ENCODE data around the gene NUTM1.
A peak's percentile ranks its signal among the peaks of the same experiment; 100 is the strongest.
"Not testable (repeated sequence)": the region's sequence is repeated elsewhere in the genome, so short reads cannot be mapped to it uniquely, and the experiment has no call there.

Gene NUTM1

DNA sequence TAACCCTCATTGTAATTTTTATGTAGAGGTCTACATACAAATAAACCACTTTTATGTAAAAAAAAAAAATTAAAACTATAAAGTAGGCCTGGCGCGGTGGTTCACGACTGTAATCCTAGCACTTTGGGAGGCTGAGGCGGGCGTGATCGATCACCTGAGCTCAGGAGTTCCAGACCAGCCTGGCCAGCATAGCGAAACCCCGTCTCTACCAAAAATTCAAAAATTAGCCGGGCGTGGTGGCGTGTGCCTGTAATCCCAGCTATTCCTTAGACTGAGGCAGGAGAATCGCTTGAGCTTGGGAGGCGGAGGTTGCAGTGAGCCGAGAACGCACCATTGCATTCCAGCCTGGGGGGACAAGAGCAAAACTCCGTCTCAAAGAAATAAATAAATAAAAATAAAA lies 4.8 kb upstream of the NUTM1 start:
- H2AFZ ChIP-seq (ENCODE audit: low read length): no peak overlapping the region; the same call in 1 of the 2 replicates
- peaks cover 12% of the 10 kb centered on the region for H4K20me1 ChIP-seq (ENCODE audit: insufficient read depth, low read length, poor library complexity, severe bottlenecking)
- H3K4me2 ChIP-seq (ENCODE audit: low read depth, low read length, poor library complexity, severe bottlenecking): peak overlapping the region; percentile 75
- no peak for TF ChIP-seq EZH2phosphoT487 (IDR thresholded peaks at IDR 0.05; ENCODE audit: borderline replicate concordance)
- TF ChIP-seq, protein P1, sequence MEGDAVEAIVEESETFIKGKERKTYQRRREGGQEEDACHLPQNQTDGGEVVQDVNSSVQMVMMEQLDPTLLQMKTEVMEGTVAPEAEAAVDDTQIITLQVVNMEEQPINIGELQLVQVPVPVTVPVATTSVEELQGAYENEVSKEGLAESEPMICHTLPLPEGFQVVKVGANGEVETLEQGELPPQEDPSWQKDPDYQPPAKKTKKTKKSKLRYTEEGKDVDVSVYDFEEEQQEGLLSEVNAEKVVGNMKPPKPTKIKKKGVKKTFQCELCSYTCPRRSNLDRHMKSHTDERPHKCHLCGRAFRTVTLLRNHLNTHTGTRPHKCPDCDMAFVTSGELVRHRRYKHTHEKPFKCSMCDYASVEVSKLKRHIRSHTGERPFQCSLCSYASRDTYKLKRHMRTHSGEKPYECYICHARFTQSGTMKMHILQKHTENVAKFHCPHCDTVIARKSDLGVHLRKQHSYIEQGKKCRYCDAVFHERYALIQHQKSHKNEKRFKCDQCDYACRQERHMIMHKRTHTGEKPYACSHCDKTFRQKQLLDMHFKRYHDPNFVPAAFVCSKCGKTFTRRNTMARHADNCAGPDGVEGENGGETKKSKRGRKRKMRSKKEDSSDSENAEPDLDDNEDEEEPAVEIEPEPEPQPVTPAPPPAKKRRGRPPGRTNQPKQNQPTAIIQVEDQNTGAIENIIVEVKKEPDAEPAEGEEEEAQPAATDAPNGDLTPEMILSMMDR (conservative IDR thresholded peaks at IDR 0.05; ENCODE audit: low read length): no peak
- peaks cover 85% of the 10 kb centered on the region for H3K79me2 ChIP-seq (ENCODE audit: insufficient read depth, low read length)
- no peaks in the 10 kb centered on the region for H3K27me3 ChIP-seq (ENCODE audit: insufficient read depth, low read length, poor library complexity, severe bottlenecking)
- H3K9me3 ChIP-seq (ENCODE audit: insufficient read depth, low read depth, low read length): no peaks in the 10 kb centered on the region
- peak overlapping the region; percentile 84 for H3K4me3 ChIP-seq (ENCODE audit: low read length, poor library complexity, severe bottlenecking)
- peaks cover 56% of the 10 kb centered on the region for H3K4me1 ChIP-seq (ENCODE audit: insufficient read depth, low read length, poor library complexity, severe bottlenecking)
- peak overlapping the region; percentile 91 for H3K9ac ChIP-seq (ENCODE audit: low read depth, low read length, poor library complexity, severe bottlenecking)
- H3K9me2 ChIP-seq (replicated peaks; ENCODE audit: low read depth, low read length): no peaks in the 10 kb centered on the region
- no peaks in the 10 kb centered on the region for H3K36me3 ChIP-seq (ENCODE audit: insufficient read depth, low read length)
- H3F3A ChIP-seq (ENCODE audit: low read depth): peaks cover 17% of the 10 kb centered on the region

DNA sequence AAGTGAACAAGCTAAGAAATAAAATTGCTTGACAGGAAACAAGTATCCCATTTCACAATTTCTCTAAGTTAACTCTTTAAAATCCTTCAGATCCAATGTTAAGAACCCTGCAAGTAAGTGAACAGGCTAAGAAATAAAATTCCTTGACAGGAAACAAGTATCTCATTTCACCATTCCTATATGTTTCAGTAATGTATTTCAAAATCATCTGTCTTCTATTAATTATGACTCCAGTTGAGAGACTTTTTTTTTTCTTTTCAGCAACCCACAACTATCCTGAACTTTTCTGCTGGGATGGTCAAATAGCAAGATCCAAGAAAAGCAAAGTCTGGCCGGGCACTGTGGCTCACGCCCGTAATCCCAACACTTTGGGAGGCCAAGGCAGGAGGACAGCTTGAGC lies 3.2 kb upstream of the NUTM1 start:
- H4K20me1 ChIP-seq (ENCODE audit: insufficient read depth, low read length, poor library complexity, severe bottlenecking): peaks cover 12% of the 10 kb centered on the region
- peaks cover 69% of the 10 kb centered on the region for H3K79me2 ChIP-seq (ENCODE audit: insufficient read depth, low read length)
- peak overlapping the region; percentile 81 for H3K4me2 ChIP-seq (ENCODE audit: low read depth, low read length, poor library complexity, severe bottlenecking)
- H3K9ac ChIP-seq (ENCODE audit: low read depth, low read length, poor library complexity, severe bottlenecking): peak overlapping the region; percentile 20
- peaks cover 9% of the 10 kb centered on the region for H3F3A ChIP-seq (ENCODE audit: low read depth)
- no peaks in the 10 kb centered on the region for H3K9me2 ChIP-seq (replicated peaks; ENCODE audit: low read depth, low read length)
- no peaks in the 10 kb centered on the region for H3K36me3 ChIP-seq (ENCODE audit: insufficient read depth, low read length)
- peak overlapping the region; percentile 35 for H3K4me3 ChIP-seq (ENCODE audit: low read length, poor library complexity, severe bottlenecking)
- H3K4me1 ChIP-seq (ENCODE audit: insufficient read depth, low read length, poor library complexity, severe bottlenecking): peaks cover 47% of the 10 kb centered on the region
- no peaks in the 10 kb centered on the region for H3K27me3 ChIP-seq (ENCODE audit: insufficient read depth, low read length, poor library complexity, severe bottlenecking)
- H3K9me3 ChIP-seq (ENCODE audit: insufficient read depth, low read depth, low read length): no peaks in the 10 kb centered on the region
- TF ChIP-seq EZH2phosphoT487 (IDR thresholded peaks at IDR 0.05; ENCODE audit: borderline replicate concordance): no peak
- TF ChIP-seq, protein P1 (conservative IDR thresholded peaks at IDR 0.05; ENCODE audit: low read length): no peak
- H2AFZ ChIP-seq (ENCODE audit: low read length): no peak overlapping the region

DNA sequence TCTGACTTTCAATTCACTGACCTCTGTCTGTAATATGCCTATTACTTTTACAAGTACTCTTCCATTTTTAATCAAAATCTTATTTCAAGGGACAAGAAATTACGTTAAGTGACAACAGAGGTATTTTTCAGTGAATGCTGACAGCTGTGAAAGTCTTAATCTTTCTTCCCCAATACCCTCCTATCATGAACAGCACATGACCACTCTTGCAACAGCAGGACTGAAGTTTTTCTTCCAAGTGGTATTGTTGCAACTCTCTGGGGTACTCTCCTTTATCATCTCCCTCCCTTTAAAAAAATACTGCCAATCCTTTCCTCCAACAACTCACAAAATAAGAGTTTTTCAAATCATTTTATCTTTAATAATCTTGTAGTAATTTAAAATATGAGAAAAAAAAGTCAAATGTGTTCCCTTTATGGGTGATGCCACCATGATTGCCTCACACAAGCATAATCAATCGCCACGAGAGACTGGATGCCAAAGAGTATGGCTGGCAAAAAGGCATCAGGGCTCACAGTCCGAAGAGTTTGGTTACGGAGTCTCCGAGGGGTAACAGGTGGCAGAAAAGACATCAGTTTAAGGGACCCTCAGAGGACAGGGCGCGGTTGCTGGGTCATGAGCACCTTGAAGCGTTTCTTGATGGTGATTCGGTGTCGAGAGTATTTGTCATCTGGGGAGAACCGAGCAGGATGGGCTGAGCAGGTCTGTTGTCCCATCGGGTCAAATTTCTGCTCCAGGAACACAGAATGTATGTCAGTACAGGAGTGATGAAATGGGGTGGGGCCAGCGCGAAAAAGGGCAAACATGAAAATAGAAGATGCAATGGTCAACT lies 1.5 kb upstream of the NUTM1 start:
- no peaks in the 10 kb centered on the region for H3K36me3 ChIP-seq (ENCODE audit: insufficient read depth, low read length)
- peaks cover 36% of the 10 kb centered on the region for H3K4me1 ChIP-seq (ENCODE audit: insufficient read depth, low read length, poor library complexity, severe bottlenecking)
- H2AFZ ChIP-seq (ENCODE audit: low read length): no peak overlapping the region
- no peak for TF ChIP-seq EZH2phosphoT487 (IDR thresholded peaks at IDR 0.05; ENCODE audit: borderline replicate concordance)
- TF ChIP-seq, protein P1 (conservative IDR thresholded peaks at IDR 0.05; ENCODE audit: low read length): no peak
- H3F3A ChIP-seq (ENCODE audit: low read depth): no peaks in the 10 kb centered on the region
- peak overlapping the region; percentile 95 for H3K9ac ChIP-seq (ENCODE audit: low read depth, low read length, poor library complexity, severe bottlenecking)
- peak overlapping the region; percentile 81 for H3K4me2 ChIP-seq (ENCODE audit: low read depth, low read length, poor library complexity, severe bottlenecking)
- H3K9me2 ChIP-seq (replicated peaks; ENCODE audit: low read depth, low read length): no peaks in the 10 kb centered on the region
- no peaks in the 10 kb centered on the region for H3K9me3 ChIP-seq (ENCODE audit: insufficient read depth, low read depth, low read length)
- H3K4me3 ChIP-seq (ENCODE audit: low read length, poor library complexity, severe bottlenecking): peak overlapping the region; percentile 90
- H3K79me2 ChIP-seq (ENCODE audit: insufficient read depth, low read length): peaks cover 53% of the 10 kb centered on the region
- no peaks in the 10 kb centered on the region for H3K27me3 ChIP-seq (ENCODE audit: insufficient read depth, low read length, poor library complexity, severe bottlenecking)
- H4K20me1 ChIP-seq (ENCODE audit: insufficient read depth, low read length, poor library complexity, severe bottlenecking): peaks cover 12% of the 10 kb centered on the region

DNA sequence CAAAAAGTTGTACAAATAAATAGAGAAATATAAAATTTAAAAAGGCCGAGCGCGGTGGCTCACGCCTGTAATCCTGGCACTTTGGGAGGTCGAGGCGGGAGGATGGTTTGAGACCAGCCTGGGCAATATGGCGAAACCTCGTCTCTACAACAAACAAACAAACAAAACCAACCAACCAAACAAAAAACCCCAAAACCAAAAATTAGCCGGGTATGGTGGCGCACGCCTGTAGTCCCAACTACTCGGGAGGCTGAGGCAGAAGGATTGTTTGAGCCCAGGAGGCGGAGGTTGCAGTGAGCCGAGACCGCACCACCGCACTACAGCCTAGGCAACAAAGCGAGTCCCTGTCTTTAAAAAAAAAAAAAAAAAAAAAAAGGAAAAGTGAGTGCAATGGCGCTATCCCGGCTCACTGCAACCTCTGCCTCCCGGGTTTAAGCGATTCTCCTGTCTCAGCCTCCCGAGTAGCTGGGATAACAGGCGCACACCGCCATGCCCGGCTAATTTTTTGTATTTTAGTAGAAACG lies 840 bp upstream of the NUTM1 start:
- Histone ChIP-seq H3K4me1 (ENCODE audit: insufficient read depth, low read length, poor library complexity, severe bottlenecking) (peaks cover 31% of the 10 kb centered on the region), H4K20me1 (ENCODE audit: insufficient read depth, low read length, poor library complexity, severe bottlenecking) (peaks cover 12% of the 10 kb centered on the region), H2AFZ (ENCODE audit: low read length) (peak overlapping the region; percentile 89; the same call in 1 of the 2 replicates), H3K79me2 (ENCODE audit: insufficient read depth, low read length) (peaks cover 46% of the 10 kb centered on the region), H3K4me2 (ENCODE audit: low read depth, low read length, poor library complexity, severe bottlenecking) (peak overlapping the region; percentile 81), H3K9ac (ENCODE audit: low read depth, low read length, poor library complexity, severe bottlenecking) (peak overlapping the region; percentile 95), H3K4me3 (ENCODE audit: low read length, poor library complexity, severe bottlenecking) (peak overlapping the region; percentile 90)
- not testable (repeated sequence) for H3K9me3 ChIP-seq (ENCODE audit: insufficient read depth, low read depth, low read length); H3K36me3 ChIP-seq (ENCODE audit: insufficient read depth, low read length); H3K9me2 ChIP-seq (replicated peaks; ENCODE audit: low read depth, low read length); H3F3A ChIP-seq (ENCODE audit: low read depth); H3K27me3 ChIP-seq (ENCODE audit: insufficient read depth, low read length, poor library complexity, severe bottlenecking)
